RWPE2 (cell line): ENCODE data around the gene NQO2.
"Not testable (repeated sequence)": the region's sequence is repeated elsewhere in the genome, so short reads cannot be mapped to it uniquely, and the experiment has no call there.

Experiments used
- ATAC-seq: fragments of 200-7000 bp; cut with Tn5 transposase; 3 replicates; pipeline ENCODE4 v1.9.1; 2021; ENCODE audit warnings: low read depth
- DNase-seq: peaks from one replicate; pipeline ENCODE4 v3.0.0-alpha.2; 2020; ENCODE audit warnings: low spot score
- H3K27ac ChIP-seq: fragments of 450-650 bp; 2 replicates; pipeline ENCODE4 v1.5.1; 2017; ENCODE audit warnings: mild to moderate bottlenecking; ENCODE audit not compliant: poor library complexity, severe bottlenecking
- H3K27me3 ChIP-seq: fragments of 250-450 bp; sonication (Bioruptor Pico); 2 replicates; pipeline ENCODE4 v1.5.1; 2021; ENCODE audit warnings: mild to moderate bottlenecking, moderate library complexity; ENCODE audit not compliant: insufficient read depth, poor library complexity, severe bottlenecking
- H3K36me3 ChIP-seq: fragments of 250-450 bp; sonication (Bioruptor Pico); 2 replicates; pipeline ENCODE4 v1.5.1; 2020; ENCODE audit warnings: low read depth, mild to moderate bottlenecking, moderate library complexity
- H3K4me1 ChIP-seq: fragments of 250-450 bp; sonication (Bioruptor Pico); 2 replicates; pipeline ENCODE4 v1.5.1; 2021; ENCODE audit warnings: mild to moderate bottlenecking, moderate library complexity; ENCODE audit not compliant: insufficient read depth, poor library complexity, severe bottlenecking
- H3K4me3 ChIP-seq: fragments of 250-450 bp; sonication (Bioruptor Pico); 2 replicates; pipeline ENCODE4 v1.5.1; 2021; ENCODE audit warnings: mild to moderate bottlenecking, moderate library complexity; ENCODE audit not compliant: severe bottlenecking
- H3K9me3 ChIP-seq: fragments of 250-450 bp; sonication (Bioruptor Pico); 2 replicates; pipeline ENCODE4 v1.5.1; 2021; ENCODE audit warnings: mild to moderate bottlenecking, moderate library complexity; ENCODE audit not compliant: severe bottlenecking
- CTCF ChIP-seq: fragments of 450-650 bp; IDR thresholded peaks from one replicate; pipeline ENCODE4 v1.5.1; 2017; ENCODE audit warnings: mild to moderate bottlenecking, moderate library complexity; ENCODE audit not compliant: poor library complexity, severe bottlenecking

The NQO2 gene

GRCh38 chr6:3001773-3002293 is 2.1 kb downstream of the NQO2 start:
- H3K4me3 ChIP-seq: no peak overlapping the region
- TF ChIP-seq CTCF: peak; percentile 64
- H3K27ac ChIP-seq: no peak overlapping the region
- DNase-seq (no peak), ATAC-seq (0 out of 3 replicates have a peak, but pooled peaks have one; percentile 4)
- no peaks in the 10 kb centered on the region for H3K27me3 ChIP-seq
- peaks cover 5% of the 10 kb centered on the region for H3K4me1 ChIP-seq
- H3K36me3 ChIP-seq: peaks cover 7% of the 10 kb centered on the region; the same call in 1 of the 2 replicates
- H3K9me3 ChIP-seq: no peaks in the 10 kb centered on the region

DNA sequence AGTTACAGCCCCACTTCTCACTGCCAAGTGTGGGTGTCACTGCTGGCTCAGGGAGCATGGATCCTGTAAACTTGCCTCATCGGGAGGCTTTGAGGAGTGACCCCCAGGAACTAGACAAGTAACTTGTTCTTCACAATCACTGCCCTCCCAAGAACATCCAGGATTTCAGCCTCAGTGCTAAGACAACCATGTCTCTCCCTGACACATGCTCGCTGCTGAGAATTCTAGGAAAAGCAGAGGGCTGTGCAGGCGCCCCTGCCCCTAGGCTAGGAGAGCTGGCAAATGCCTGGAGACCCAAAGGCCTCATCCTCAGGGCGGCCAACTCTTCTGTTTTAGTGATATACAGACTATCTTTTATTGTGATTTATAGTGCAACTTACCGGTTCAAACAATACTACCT is 3.5 kb downstream of the NQO2 start:
- H3K9me3 ChIP-seq: not testable (repeated sequence)

DNA sequence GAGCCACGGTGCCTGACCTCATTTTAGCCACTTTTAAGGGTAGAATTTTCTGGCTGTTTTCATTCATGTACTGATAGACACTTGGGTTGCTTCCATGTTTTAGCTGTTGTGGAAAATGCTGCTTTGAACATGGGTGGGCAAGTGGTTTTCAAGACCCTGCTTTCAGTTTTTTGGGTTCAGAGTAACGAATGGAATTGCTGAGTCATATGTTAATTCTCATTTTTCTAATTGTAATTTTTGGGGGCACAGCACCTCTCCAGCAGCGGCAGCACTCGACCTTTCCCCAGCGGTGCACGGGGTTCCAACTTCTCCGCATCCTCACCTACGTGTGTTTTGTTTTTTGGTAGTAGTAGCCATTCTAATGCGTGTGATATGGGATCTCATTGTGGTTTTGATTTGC is 5.4 kb downstream of the NQO2 start:
- Histone ChIP-seq H3K27ac (no peak overlapping the region), H3K4me1 (no peaks in the 10 kb centered on the region), H3K4me3 (no peak overlapping the region), H3K27me3 (no peaks in the 10 kb centered on the region), H3K36me3 (peaks cover 15% of the 10 kb centered on the region), H3K9me3 (no peaks in the 10 kb centered on the region)
- no peak for DNase-seq
- ATAC-seq: no peak
- no peak for TF ChIP-seq CTCF

More for the DNA sequence above, 3.5 kb downstream of the NQO2 start:
- not testable (repeated sequence) for DNase-seq, ATAC-seq, H3K4me3 ChIP-seq, H3K4me1 ChIP-seq, H3K27ac ChIP-seq, H3K36me3 ChIP-seq, H3K27me3 ChIP-seq

DNA sequence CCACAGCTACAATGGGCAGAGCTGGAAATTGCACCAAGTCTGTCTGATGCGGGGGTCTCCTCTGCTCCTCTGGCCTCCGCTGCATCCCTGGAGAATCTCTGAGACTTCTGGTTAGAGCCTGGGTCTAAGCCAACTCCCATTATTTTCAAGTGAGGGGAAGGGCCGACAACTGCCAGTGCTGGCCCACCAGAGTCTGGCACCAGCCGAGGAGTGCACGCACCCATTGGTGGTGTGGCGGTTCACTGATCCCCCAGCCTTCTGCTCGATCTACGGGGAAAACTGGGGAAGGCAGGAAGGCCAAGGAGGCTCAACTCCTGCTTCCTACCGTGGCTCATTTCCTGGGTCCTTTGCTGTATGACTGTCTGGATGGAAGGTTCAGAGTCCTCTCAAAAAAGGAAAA is 6.2 kb downstream of the NQO2 start:
- no peak overlapping the region for H3K4me3 ChIP-seq
- no peaks in the 10 kb centered on the region for H3K27me3 ChIP-seq
- no peaks in the 10 kb centered on the region for H3K4me1 ChIP-seq
- no peak for TF ChIP-seq CTCF
- H3K27ac ChIP-seq: no peak overlapping the region
- ATAC-seq (no peak), DNase-seq (no peak)
- H3K9me3 ChIP-seq: no peaks in the 10 kb centered on the region
- H3K36me3 ChIP-seq: peaks cover 18% of the 10 kb centered on the region

- H3K27ac ChIP-seq: no peak overlapping the region
- H3K9me3 ChIP-seq: peaks cover 5% of the 10 kb centered on the region
- H3K27me3 ChIP-seq: no peaks in the 10 kb centered on the region
- no peak for ATAC-seq
- DNase-seq: no peak
- no peaks in the 10 kb centered on the region for H3K4me1 ChIP-seq
- no peak for TF ChIP-seq CTCF
- H3K36me3 ChIP-seq: peaks cover 18% of the 10 kb centered on the region
- no peak overlapping the region for H3K4me3 ChIP-seq
Observed at GRCh38 chr6:3006476-3006875, 6.8 kb downstream of the NQO2 start.
